NCI-H774 (cell line): ENCODE measurements around the gene BRMS1.
A peak's percentile ranks its signal among the peaks of the same experiment; 100 is the strongest.

ENCODE experiments used
- DNase-seq: peaks from one replicate; lab custom pipeline; 2025; lab: John Stamatoyannopoulos, UW

Gene BRMS1

DNA sequence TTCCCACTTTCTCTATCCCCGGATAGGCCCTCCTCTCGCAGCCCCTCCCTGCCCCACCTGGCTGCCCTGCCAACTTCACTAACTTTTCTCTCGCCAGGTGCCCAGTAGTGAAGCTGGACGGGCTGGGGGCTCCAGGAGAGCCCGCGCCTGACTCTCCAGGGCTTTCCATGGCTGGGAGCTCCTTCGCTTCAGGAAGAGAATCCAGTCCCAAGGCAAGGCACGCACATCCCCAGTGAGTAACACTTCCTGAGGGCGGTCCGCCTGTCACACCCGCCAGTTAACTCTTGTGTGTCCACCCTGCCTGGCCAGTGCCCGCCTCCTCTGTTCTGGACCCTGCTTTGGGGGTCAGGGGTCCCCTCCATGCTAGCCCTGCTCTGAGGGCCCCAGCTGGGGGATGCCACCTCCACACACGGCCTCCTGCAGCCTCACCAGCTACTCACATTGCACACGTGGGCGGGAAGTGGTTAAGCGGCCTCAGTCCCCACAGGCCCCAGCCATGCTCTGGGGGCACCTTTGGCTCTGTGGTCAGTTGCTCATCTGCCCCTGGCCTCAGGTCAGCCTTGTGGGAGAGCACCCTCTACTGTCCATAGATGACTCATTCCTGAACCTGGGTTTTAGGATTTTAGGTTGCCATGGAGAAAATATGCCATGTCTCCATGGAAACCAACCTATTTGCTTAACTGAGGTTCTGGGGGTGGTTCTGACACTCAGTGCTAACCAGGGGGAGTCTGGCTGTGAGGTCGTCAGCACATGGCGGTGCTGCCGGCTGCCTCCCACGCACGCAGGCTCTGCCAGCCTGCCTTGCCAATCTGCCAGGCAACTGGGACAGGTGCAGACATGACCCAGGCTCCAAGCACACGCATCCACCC, 8.4 kb downstream of the BRMS1 start, which contains the start of gene RIN1:
TSS of gene RIN1 (minus strand) at position 201 of the 869 bp plus-strand sequence. CDS start at position 169, 32 bp downstream.
- DNase-seq = peak; percentile 19

DNA sequence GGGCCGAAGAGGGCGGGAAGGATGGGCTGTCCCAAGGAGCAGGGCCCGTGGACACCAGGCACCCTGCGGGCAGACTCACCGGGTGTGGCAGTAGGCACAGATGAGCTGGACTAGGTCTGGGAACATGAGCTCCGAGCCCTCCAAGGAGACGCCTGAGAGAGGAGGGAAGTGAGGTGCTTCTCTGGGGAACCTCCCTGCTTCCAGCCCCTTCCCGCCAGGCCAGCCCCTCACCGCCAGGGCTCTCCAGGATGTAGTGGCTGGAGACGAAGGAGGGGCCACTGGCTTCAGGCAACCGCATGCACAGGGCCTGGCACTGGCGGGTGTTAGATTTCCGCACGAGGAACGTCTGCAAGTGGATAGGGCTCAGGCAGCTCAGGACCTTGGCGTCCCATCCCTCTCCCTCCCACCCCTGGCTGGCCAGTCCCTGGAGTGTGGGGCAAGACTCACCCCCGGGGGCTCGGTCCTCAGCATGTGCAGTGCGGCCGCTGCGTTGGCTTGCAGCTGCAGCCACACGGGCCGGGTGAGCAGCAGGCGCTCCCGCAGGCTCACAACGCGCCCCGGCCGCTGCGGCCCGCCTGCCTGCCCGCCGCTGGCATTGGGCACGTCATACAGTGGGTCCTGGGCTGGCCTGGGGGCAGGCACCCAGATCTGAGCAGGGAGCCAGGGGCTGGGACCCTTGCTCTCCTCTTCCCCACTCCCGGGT, 9.2 kb downstream of the BRMS1 start:
- no peak for DNase-seq

DNA sequence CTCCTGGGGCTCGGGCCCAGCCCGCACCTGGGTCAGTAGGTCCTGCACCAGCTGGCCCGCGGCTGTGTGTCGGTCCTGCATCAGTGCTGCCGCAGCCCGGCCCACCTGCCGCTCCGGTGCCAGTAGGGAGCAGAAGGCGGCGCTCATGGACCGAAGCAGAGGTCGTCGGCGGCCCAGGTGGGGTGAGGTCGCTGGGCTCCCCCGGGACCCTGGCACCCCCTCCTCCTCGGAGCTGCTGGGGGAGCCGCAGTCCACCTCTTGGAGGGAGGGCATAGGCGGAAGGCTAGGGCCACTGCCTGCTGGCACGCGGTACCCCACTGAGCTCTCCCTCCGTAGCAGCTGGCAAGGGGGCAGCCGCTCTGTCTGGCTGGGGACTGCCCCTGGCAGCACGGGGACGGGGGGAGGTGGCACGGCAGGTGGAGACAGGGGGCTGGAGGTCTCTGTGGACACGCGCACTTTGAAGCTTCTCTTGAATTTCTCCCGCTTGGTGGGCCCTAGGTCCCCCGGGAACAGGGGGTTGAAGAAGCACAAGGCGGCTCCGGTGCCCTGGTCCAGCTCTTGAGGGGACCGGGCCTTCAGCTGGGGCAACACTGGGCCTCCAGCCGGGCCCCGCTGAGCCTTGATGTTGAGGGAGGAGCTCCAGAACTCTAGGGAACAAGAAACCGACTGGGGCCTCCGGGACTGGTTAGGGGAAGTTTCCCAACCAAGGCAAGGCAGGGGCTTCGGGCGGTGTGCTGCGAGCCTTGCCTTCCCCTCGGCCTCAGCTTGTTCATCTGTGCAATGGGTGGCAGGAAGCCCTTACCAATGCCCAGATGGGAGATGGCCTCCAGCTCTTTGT, 10.1 kb downstream of the BRMS1 start:
- DNase-seq = no peak

DNA sequence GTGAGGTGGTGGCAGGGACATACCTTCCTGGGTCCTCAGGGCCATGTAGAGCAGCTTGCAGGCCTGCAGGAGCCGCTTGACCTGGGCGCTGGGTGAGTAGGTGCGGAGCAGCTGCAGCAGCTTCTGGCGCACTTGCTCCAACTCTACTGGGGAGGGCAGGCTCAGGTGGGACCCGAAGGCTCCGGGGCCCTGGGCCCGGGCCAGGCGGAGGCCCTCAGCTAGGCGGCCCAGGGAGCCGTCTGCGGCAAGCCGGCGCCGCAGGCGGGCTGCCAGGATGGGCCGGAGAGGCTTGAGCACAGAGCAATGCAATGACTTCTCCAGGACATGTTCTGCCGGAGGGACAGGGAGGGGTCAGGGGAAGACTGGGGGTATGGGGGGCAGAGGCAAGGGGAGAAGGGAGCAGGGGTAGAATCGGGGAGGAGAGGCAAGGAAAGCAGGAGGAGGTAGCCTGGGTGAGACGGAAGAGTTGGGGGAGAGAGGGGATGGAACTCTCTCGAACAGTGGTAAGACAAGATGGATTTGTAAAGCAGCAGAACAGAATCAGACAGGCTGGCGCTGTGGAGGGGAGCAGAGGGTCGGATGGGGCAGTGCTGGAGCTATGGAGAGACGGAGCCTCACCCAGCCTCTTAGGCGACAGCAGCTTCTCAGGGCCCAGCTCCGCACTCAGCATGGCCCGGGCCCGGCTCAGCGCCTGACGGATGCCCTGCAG, 10.9 kb downstream of the BRMS1 start:
- DNase-seq = no peak

DNA sequence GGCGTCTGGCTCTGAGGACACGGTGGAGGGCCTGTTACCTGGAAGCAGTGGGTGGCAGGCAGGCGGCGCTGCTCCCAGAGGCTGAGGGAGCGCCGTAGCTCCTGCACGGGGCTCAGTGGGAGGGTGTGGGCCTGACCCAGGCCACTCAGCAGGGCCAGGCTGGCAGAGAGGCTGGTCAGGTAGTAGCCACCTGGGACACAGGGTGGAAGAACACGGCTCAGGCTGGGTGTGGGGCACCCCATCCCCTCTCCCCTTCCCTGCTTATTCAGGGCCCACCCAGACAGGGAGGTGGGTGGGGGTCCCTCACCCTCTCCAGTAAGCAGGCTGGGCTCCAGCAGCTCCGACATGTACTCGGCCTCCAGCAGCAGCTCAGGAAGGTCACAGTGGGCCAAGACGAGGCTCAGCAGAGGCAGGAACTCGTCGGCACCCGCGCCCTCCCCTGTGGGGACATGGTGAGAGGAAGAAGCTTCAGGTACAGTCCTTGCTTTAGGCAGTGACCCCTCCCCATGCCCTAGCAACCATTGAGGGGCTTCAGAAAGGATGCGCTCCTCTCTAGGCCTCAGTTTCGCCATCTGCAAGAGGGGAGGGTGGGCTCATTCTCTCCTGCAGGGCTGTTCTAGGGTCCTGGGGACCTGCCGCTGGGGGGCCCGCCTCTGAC, 11.6 kb downstream of the BRMS1 start:
- DNase-seq = no peak

DNA sequence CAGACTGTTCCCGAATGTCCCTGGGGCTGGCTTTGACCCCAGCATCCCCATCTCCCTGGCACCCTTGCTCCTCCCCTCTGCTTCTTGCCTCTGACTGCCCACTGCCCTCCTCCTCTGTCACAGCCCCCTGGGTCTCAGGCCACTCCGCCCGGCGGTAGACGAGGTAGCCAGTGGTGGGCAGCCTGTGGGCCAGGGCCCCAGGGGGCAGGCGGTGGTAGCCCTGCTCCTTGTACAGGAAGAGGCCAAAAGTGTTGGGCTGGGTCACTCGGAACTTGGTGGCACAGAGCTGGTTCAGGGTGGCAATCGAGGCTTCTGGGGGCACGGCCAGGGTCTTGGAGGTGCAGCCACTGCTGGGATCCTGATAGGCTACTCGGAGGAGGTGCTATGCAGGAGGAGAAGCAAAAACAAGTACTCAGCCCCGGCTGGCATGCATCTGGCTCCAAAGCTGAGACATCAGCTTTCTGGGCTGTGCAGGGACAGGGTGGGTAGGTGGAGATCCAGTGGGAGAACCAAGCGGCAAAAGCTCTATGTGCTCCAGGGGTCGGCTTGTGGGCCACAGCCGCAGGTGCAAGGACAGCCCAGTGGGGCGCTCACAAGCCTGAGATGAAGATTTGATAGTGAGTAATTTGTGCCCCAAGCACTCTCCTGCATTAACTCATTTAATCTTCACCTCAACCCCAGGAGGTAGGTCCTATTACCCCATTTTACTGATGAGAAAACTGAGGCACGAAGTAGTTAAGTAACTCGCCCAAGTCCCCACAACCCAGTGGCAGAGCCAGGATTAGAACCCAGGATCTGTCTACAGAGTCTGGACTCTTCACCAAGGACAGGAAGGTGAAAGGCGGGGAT, 12.3 kb downstream of the BRMS1 start:
- no peak for DNase-seq

DNA sequence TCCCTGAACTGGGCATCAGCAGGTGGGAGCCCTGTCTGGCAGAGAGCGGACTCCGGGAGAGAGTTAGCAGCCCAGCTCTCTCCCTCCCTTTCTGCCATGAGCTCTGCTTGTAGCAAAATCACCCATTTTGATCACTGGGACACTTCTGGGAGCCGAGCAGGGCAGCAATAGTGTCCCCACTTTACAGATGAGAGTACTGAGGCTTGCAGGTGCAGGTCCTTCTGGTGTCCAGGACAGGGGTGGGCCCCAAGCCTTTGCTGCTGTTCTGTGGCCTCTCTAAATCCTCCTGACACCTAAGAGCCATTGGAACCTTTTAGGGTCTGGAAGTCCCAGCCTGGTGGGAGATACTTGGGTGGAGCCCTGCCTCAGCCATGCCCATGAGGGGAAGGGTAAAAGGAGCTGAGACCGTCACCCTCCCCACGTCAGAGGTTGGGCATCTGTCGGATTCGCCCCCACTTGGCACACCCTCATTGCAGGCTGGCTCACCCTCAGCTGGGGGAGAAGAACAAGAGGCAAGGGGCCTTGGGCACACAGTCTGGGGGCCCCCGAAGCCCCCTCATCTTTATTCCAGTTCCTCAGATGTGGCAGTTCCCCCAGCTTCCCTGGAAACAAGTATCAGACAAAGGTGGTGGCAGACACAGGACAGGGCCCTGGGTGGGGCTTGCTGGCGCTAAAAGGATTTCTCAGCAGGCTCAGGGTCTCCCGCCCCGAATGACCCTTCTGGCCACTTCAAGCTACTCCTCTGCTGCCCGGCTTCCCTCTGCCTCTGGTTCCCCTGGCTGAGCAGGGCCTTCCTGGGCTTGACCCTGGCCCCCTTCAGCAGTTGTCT, 13.1 kb downstream of the BRMS1 start:
- DNase-seq = no peak

DNA sequence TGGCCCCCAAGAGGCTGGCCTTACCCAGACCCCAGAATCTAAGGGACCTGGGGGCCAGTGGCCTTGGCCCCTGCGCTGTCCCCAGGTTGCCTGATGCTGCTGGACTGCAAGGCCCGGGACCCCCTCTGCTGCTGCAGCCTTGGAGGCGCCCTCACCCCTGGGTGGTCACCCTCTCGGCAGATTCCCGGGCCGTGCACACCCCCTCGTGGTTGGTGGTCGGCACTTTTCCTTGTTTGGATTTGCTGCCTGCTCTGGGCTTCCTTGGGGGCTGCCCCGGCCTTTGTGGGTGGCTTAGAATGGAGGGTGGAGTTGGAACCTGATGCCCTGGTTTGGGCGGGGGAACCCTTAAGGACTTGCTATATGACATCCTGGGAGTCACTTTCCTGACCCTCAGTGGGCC, 14.0 kb downstream of the BRMS1 start:
- no peak for DNase-seq

DNA sequence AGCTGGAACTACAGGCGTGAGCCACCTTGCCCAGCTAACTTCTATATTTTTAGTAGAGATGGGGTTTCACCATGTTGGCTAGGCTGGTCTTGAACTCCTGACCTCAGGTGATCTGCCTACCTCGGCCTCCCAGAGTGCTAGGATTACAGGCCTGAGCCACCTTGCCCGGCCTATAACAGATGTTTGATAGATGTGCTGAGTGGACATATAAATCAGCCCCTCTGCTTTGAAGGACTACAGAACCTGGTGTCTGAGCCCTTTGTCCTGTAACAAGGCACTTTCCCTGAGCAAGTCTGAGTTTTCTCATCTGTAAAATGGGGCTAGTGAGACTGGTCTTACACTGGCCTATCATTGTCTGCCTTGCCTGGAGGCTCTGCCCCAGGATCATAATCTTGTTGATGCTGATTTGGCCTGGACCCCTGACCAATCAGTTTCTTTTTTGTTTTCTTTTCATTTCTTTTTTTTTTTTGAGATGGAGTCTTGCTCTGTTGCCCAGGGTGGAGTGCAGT, 15.7 kb downstream of the BRMS1 start:
- DNase-seq = no peak

DNA sequence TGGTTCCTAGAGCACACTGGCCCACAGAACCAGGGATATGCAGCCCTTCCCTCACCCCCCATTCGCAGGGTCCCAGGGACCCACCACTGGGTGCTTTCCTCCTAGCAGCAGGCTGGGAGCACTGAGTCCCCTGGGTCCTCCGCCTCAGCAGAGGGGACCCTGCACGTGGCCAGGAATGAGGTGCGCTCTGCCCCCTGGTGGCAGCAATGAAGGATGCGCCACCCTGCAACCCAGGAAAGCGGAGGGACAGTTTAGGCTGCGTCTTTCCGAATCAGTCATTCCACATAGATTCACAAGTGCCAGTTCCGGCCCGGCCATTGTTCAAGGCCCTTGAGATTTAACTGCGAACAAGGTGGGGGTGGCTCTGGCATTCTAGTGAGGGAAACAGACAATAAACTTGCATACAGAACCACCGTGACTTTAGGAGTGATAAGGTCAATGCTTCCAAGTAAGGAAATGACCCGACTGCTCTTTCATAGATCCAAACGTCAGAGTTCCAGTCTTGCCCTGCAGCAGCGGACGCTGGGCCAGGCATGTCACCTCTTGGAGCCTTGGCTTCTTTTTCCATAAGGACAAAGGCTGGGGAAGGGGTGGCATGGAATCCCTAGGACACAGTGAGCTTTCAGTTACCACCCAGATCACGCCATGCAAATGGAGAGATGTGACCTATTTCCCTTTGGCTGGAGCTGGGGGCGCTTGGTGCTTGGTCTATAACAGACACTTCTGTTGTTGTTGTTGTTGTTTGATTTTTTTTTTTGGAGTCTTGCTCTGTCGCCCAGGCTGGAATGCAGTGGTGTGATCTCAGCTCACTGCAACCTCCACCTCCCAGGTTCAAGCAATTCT, 16.4 kb downstream of the BRMS1 start:
- DNase-seq = peak; percentile 51

DNA sequence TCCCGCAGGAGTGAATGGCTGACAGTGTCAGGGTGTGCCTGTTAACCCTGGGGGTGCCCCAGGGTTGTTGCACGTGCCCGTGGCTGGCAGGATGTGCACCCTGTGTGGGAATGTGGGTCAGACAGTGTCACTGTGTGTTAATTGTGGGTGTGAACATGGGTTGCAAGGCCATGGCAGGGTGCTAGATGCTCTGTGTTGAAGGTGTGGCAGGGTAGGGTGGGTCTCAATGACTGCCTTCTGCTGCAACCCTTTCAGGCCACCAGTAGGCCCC, 16.9 kb downstream of the BRMS1 start:
- no peak for DNase-seq

DNA sequence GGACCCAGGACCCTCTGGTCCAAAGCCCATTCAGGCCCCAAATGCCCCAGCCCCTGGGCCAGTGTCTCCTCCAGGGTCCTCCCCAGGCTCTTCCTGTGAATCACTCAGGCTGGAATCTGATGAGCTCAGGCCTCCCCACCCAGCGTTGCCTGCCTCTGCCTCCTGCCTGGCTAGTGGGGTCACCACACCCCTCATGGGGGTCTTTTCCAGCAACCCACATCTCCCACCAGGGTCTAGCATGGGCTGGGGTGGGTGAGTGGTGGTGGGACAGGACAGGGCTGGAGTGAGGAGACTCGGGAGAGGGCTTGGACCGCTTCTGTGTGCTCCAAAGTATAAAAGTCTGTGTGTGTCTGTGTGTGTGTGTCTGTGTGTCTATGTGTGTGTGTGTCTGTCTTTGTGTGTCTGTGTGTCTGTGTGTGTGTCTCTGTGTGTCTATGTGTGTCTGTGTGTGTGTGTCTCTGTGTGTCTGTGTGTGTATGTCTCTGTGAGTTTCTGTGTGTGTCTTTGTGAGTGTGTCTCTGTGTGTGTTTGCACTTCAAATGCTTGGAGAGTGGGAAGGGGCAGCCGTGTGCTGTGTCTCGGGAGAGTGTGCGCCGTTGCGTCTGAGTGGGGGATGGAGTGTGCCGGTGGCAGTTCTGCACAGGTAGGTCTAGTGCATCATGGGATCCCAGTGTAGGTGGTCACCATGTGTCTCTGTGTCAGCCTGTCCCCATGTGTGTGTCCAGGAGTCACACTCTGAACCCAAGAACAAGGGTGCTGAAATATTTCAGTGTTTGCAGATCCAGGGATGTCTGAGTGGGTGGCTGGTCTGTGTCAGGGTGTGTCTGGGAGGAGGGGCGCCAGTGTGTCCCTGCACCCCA, 17.5 kb downstream of the BRMS1 start:
- no peak for DNase-seq

DNA sequence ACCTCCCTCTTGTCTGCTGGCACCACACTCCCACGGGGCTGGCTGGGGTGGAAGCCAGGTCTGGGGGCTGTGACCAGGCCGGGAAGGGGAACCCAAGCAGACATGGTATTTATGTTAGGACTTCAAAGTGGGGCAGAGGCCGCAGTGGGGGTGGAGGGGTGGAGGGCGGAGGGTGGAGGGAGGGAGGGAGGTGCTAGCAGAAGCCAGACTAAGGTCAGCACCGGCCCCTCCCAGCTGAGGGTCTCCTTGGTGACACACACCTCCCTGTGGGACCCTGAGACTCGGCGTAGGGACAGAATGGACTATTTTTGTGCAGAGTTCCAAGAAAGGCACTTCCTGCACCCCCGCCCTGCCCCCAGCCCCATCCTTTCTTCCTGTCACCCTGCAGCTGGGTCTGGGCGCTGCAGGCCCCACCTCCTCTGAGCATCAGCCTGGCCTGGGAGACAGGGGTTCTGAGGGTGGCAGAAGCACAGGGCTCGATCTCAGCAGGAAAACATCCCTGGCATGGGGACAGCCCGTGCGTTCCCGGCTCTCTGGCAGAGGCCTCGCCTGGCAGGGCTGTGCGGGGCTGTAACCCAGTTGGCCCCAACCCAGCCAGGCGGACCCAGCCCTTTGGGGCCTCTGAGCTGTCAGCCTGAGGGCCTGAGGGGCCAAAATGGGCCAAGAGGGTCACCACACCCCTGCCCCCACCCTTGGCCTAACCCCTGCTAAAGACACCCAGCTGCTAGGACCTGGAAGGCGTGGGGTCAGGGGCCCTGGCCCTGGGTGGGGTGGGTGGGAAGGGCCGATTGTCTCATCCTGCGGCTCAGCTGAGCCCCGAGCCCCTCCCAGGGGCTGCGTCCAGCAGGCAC, 18.4 kb downstream of the BRMS1 start:
- DNase-seq = no peak

DNA sequence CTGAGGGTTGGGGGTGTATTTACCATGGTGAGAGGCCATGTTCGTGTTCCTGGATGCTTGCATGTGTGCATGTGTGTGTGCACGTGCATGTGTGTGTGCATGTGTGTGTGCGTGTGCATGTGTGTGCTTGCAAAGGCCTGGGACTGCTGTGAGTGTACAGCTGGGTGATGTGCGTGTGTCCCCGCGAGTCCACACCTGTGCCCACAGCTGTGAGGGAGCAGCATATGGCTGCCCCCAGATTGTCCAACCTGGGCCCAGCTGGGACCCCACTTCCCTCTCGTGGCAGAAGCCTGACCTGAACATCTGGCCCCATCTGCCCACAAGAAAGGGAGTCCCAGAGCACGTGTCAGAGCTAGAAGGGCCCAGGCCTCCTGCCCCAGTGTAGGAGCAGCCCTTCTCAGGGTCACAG, 19.6 kb downstream of the BRMS1 start:
- no peak for DNase-seq

DNA sequence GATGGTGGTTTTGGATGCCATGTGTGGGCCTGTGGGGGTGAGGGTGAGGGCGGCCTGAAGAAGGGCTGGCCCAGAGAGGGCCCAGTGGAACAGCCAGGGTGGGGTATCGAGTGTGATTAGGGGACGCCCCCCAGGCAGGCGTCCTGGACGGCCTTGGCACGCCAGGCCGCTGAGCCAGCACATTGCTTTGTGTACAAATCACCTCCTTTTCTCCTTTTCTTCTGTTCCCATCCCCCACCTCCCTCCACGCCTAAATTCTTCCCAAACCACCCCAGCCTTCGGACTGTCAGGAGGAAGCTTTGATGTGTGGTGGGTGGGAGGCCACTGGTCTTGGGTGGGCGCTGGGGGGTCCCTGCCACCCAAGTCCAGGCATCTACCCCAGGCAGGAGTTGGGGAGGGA, 20.2 kb downstream of the BRMS1 start:
- no peak for DNase-seq

DNA sequence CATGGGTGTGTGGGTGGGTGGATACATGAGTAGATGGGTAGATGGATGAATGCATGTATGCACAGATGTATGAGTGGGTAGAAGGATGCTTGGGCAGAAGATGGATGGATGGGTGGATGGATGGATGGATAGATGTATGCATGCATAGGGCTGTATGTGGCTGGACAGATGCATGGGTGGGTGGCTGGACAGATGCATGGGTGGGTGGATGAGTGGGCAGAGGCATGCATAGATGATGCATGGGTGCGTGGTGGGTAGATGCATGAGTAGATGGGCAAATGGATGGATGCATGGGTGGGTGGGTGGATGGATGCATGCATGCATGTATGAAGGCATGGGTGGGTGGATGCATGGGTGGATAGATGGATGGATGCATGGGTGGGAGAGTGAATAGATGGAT, 21.2 kb downstream of the BRMS1 start:
- DNase-seq = no peak
